Body of pancreas (tissue), 4 donors: ENCODE results near the gene CSGALNACT2. TPM values are rescaled to one million over a fixed set of nuclear protein-coding genes. Genes with fewer than 3 reads are reported as not detected.

Experiments used
- ATAC-seq: fragments of 150-250 bp; one replicate; pipeline ENCODE4 v1.9.1; 2016
- DNase-seq, 4 donors: peaks; one replicate each; pipeline ENCODE4 v3.0.0-alpha.2; 2019
- H3K27ac ChIP-seq, 4 donors: fragments of 200-600 bp; sonication (generic); 1 replicate in 3 of 4; 2 replicates in 1 of 4; pipeline versions ENCODE4 v1.5.1 to v1.6.1; 2016 to 2019; ENCODE audit warnings: mild to moderate bottlenecking in 1 of 4, mixed read lengths in 1 of 4, moderate library complexity in 1 of 4
- H3K27me3 ChIP-seq, 2 donors: fragments of 200-600 bp; sonication (generic); one replicate each; pipeline ENCODE4 v1.6.0; 2016; ENCODE audit warnings: mild to moderate bottlenecking in 1 of 2
- H3K36me3 ChIP-seq, 2 donors: fragments of 200-600 bp; sonication (generic); replicated peaks in 1 of 2; 2 replicates each; pipeline ENCODE4 v1.5.1; 2016; ENCODE audit warnings: low read depth in 2 of 2; ENCODE audit not compliant: insufficient read depth in 1 of 2
- H3K4me1 ChIP-seq: fragments of 200-600 bp; sonication (generic); one replicate; pipeline ENCODE4 v1.6.0; 2016
- H3K4me3 ChIP-seq, 2 donors: fragments of 200-600 bp; sonication (generic); 1 replicate in 1 of 2; 2 replicates in 1 of 2; pipeline ENCODE4 v1.5.1; 2016 to 2019
- H3K9me3 ChIP-seq, 3 donors: fragments of 200-600 bp; sonication (generic); 1 replicate in 2 of 3; 2 replicates in 1 of 3; pipeline ENCODE4 v1.5.1; 2016
- POLR2A ChIP-seq, 3 donors: fragments of 450-650 bp; IDR thresholded peaks; one replicate each; pipeline ENCODE4 v1.6.1; 2016; ENCODE audit warnings: antibody characterized with exemption in 3 of 3, mild to moderate bottlenecking in 2 of 3
- WGBS, 2 donors: methylation state at CpG; one replicate each; pipeline ENCODE4 v1.1.5; 2017; 5-methylcytosine and 5-hydroxymethylcytosine counted together
- intact Hi-C: fragments of 100-400 bp; cut with DNase I; formaldehyde crosslinking; loops from one replicate; pipeline ENCODE4 v1.15.1; 2023
- total RNA-seq, 2 donors: library from RNA; depleted of rRNA; stranded (reverse); fragments of >200 nt; gene quantifications; one replicate each; pipeline ENCODE4 v1.1.0, GENCODE V29; 2016
- TF ChIP-seq, protein P1 (sequence below), 7 experiments: fragments of 450-650 bp in 4 of 7; fragments of 200-600 bp in 3 of 7; sonication (generic) in 3 of 7; IDR thresholded peaks; one replicate each; pipeline ENCODE4 v1.5.1; 2016 to 2019; ENCODE audit warnings: antibody characterized with exemption in 7 of 7

The CSGALNACT2 gene
- total RNA-seq, 2 donors from 2014 or later = 6.9 to 9.6 TPM

DNA sequence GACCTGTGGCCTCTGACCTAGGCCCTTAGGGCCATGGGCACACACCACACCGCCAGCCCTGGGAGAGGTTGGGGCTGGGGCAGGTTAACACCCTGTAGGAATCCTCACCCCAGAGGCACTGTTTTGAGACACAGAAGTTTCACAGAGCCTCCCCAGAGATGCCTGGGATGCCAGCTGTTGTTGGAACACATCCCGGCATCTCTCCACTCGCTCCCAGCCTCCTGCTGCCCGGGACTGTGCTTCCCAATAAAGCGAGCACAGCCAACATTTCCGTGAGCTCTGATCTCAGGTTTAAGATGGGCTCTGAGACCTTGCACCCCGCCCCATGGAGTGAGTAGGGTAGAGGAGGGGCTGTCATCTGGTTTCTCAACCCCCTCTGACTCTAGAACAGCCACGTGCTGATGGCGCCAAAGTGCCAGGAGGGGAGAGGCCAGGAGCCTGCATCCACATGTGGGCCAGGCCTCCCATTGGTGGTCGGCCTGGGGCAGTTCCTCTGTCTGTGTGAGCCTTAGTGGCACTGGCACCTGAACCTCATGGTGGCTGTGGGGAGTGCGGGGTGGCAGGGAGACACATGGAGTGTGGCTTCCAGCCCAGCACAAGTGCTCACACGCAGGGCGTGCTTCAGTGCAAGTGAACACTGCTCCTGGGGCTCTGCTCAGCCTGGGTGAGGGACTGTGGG is 73.9 kb downstream of the CSGALNACT2 start:
- intact Hi-C loops = no loop called here

DNA sequence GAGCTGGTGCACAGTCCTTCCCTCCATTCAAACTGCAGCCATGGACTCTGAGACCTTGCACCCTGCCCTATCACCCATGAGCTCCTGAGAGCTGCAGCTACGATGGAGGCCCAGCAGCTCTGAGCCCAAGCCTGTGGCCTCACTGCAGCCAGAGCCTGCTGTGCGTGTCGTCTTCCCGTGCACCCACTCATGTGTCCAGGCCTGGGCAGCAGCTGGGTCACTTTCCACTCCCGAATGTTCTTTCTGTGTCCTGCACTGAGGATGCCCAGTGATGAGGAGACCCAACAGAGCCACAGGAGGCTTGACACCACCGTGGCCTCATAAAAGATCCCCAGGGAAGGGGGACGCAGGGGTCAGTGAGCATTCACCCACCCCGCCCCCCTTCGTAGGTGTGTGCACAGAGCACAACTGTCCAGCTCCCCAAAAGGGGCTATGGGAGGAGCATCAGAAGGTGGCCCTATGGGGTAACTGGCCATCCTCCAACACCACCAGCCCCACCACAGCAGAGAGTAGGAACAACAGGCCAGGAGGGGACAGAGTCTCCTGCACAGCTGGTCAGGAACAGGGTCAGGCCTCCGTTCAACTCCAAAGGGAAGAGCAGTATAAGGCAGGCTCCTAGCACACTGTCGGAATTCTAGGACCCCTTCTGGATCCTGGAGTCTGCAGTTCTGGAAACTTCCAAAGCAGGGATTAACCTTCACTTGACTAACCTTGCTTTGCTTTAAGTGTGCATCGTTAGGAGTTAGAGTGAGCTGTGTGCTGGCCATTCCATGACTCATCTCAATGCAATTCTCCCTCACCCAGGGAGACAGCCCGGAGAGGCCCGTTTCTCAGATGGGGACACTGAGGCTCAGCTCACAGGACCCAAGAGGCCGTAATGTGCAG is 76.1 kb downstream of the CSGALNACT2 start:
- ATAC-seq (no peak), DNase-seq (no peak)
- H3K9me3 ChIP-seq = no peaks in the 10 kb centered on the region
- intact Hi-C loops = no loop called here
- no peaks in the 10 kb centered on the region for H3K4me1 ChIP-seq
- H3K4me3 ChIP-seq = no peak overlapping the region
- H3K27ac ChIP-seq = no peak overlapping the region
- H3K36me3 ChIP-seq = no peaks in the 10 kb centered on the region
- WGBS, 2 donors = 68 to 71% methylated on average over 6 to 15 of the region's 15 CpGs
- TF ChIP-seq, protein P1, sequence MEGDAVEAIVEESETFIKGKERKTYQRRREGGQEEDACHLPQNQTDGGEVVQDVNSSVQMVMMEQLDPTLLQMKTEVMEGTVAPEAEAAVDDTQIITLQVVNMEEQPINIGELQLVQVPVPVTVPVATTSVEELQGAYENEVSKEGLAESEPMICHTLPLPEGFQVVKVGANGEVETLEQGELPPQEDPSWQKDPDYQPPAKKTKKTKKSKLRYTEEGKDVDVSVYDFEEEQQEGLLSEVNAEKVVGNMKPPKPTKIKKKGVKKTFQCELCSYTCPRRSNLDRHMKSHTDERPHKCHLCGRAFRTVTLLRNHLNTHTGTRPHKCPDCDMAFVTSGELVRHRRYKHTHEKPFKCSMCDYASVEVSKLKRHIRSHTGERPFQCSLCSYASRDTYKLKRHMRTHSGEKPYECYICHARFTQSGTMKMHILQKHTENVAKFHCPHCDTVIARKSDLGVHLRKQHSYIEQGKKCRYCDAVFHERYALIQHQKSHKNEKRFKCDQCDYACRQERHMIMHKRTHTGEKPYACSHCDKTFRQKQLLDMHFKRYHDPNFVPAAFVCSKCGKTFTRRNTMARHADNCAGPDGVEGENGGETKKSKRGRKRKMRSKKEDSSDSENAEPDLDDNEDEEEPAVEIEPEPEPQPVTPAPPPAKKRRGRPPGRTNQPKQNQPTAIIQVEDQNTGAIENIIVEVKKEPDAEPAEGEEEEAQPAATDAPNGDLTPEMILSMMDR (IDR thresholded peaks at IDR 0.05) = no peak
- TF ChIP-seq POLR2A (IDR thresholded peaks at IDR 0.05) = no peak
- no peaks in the 10 kb centered on the region for H3K27me3 ChIP-seq

More for the DNA sequence above, 73.9 kb downstream of the CSGALNACT2 start:
- no peak for DNase-seq
- Histone ChIP-seq H3K27me3 (no peaks in the 10 kb centered on the region), H3K27ac (no peak overlapping the region), H3K36me3 (no peaks in the 10 kb centered on the region), H3K4me1 (no peaks in the 10 kb centered on the region), H3K4me3 (no peak overlapping the region), H3K9me3 (no peaks in the 10 kb centered on the region)
- no peak for TF ChIP-seq POLR2A (IDR thresholded peaks at IDR 0.05)
- TF ChIP-seq, protein P1 (IDR thresholded peaks at IDR 0.05) = no peak
- WGBS, 2 donors = 60 to 73% methylated on average over 1 to 13 of the region's 13 CpGs
- ATAC-seq = no peak

DNA sequence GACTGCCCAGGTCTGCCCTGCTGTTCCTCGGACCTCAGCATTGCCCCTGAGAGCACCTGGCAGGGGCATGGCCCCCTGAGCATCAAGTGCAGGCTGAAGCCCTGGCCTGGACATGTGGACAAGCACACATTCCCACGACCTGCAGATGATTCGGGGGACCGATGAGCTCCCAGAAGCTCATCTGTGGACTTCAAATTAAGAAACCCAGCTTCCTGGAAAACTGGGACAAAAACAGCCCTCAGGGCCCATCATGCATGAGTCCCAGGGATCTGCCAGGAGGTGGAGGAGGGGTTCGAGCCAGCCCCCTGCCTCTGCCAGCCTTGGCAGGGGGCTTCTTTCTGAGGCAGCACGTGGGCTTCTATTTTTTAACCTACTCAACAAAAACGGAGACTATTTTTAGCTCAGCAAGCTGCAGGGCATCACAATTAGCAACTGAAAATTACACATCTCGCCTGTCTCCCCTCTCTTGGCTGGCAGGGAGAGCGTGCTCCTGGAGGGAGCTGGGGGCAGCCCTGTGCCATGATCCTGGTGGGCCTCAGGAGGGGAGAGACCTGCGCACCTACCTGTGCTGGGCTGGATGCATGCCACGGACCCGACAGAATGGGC is 76.8 kb downstream of the CSGALNACT2 start:
- Histone ChIP-seq H3K9me3 (no peaks in the 10 kb centered on the region), H3K4me3 (no peak overlapping the region), H3K36me3 (no peaks in the 10 kb centered on the region), H3K4me1 (no peaks in the 10 kb centered on the region), H3K27me3 (no peaks in the 10 kb centered on the region), H3K27ac (no peak overlapping the region)
- TF ChIP-seq, protein P1 (IDR thresholded peaks at IDR 0.05) = no peak
- TF ChIP-seq POLR2A (IDR thresholded peaks at IDR 0.05) = no peak
- WGBS, 2 donors = 34 to 58% methylated on average over 8 to 12 of the region's 12 CpGs
- intact Hi-C loops = no loop called here
- DNase-seq (no peak), ATAC-seq (no peak)

DNA sequence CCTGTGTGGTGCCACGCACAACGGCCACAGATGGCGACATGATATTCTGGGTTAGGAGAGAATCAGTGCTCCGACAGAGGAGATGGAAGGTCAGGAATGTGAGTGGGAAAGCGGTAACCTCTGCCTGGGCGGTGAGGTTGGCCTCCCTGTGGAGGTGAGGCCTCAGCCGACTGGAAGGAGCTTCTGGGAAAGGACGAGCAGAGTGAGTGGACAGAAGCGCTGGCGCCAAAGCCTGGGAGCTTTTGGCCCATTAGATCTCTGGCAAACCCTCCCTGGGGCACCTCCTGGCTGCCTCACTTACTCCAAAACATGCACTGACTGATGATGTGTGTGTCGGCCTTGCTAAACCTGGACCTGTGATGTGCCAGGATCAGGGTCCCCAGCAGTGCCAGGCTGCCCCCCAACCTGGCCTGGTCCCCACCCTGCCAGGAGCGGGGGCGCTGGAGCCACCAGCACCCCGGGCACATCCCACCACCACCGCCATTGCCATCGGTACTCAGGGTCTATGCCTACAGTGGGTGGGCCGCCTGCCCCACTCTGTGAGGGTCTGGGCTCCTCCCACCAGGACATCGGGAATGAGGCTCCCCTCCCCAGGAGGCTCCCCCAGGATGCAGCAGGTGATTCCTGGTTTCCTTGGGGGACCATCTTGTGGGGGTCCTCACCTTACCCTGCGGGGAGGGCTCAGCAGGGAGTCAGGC is 77.7 kb downstream of the CSGALNACT2 start:
- TF ChIP-seq, protein P1 (IDR thresholded peaks at IDR 0.05) = no peak
- no peak for TF ChIP-seq POLR2A (IDR thresholded peaks at IDR 0.05)
- Histone ChIP-seq H3K4me1 (no peaks in the 10 kb centered on the region), H3K36me3 (no peaks in the 10 kb centered on the region), H3K4me3 (no peak overlapping the region), H3K27ac (no peak overlapping the region), H3K27me3 (no peaks in the 10 kb centered on the region), H3K9me3 (no peaks in the 10 kb centered on the region)
- WGBS, 2 donors = 68 to 76% methylated on average over 16 to 19 of the region's 19 CpGs
- no peak for DNase-seq
- intact Hi-C loops = no loop called here
- ATAC-seq = no peak
